Measurements from ENCODE around the gene C1QTNF3.

Gene C1QTNF3

DNA sequence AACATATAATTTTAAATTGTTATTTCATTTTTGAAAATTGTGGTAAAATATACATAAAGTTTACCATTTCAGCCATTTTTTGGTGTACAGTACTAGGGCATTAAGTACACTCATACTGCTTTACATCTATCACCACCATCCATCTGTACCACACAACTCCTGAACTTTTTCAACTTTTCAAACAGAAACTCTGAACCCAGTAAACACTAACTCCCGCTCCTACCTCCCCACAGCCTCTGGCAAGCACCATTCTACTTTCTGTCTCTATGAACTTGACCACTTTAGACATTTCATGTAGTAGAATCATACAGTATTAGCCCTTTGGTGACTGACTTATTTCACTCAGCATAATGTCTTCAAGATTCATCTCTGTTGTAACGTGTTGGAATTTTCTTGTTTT lies 50.1 kb downstream of the C1QTNF3 start:
- FAIRE-seq: no peak

- no peak for FAIRE-seq
These were observed 57.6 kb downstream of the C1QTNF3 start for GRCh38 chr5:33985447-33985846.

- no peak for FAIRE-seq
These were observed 58.3 kb downstream of the C1QTNF3 start, which contains the start of gene SLC45A2 for GRCh38 chr5:33984671-33985124. SLC45A2 (minus strand) TSS chr5:33984693; CDS start chr5:33984583, 110 bp downstream.

DNA sequence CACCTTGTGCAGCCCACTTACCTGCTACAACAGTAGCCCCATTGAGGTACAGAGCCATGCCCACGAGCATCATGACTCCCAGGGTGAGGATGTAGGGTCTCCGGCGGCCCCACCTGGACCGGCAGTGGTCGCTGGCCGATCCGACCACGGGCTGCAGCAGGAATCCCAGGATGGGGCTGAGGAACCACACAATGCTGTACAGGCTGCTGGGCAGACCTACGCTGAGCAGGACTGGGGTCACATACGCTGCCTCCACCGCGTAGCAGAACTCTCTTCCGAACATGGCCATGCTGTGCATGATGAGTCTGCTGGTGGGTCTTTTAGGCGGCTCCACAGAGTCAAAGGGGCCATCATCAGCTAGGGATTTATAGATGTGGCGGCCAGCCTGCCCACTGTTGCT lies 58.8 kb downstream of the C1QTNF3 start:
- FAIRE-seq: no peak

DNA sequence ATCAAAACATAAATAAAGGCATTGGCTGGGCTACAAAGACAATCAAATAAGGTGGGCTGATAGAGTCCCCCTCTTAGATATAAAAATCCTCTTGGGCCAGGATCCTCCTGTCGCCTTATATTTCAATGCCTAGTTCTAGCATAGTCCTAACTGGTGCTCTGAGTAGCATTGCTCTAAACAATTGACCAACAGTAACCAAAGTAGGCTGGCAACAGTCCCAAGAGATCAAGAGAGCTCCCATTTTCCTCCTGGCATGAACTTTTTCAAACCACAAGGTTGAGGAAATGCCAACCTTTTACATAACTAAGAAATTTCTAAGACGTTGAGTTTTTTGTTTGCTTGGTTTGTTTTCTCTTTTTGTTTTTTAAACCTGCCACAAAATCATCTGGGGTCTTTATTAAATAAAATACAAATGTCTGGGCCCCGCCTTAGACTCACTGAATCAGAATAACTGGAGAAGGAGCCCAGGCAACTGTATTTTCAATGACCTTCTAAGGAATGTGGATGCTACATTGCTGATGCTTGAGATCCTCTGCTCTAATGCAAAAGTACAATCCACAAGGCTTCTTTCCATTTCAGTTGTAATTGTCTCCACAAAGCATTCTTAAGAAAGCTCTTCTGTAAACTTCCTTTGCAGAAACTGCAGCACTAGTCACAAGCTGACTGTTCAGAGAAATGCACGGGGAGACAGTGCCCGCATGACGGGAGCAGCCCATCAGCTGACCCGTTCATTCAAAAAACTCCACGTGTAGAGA lies 61.4 kb downstream of the C1QTNF3 start:
- no peak for FAIRE-seq

DNA sequence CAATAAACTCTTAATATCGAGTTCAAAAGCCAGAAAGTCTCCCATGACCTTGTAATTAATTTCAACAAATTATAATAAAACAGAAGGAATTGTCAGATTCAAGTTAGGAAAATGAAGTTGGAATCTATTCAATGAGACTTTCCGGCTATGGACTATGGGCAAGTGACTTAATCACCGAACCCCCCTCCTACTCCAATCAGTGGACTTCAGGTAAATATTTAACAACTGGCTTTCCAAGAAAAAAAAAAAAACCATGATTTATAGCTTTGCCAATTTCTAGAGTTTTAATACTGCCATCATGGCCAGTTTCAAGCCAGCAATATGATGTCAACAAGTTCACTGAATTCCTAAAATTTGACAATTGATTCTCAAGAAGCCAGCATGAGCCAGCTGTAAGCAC lies 63.0 kb downstream of the C1QTNF3 start:
- FAIRE-seq: no peak

DNA sequence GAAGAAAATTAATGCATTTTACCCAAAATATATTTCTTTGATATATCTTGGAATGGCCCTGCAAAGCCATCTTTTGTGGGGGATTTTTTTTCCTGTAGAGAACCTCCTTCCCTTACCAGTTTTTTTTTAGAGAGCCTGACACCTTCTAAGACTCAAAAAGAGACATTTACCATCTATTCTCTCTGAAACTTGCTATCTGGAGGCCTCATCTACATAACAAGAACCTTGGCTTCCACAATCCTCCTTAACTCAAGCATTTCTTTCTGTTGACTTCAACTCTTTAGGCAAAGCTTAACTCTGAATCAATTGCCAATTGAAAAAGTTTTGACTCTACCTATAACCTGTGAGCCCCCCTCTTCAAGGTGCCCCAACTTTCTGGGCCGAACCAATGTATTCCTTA lies 64.7 kb downstream of the C1QTNF3 start:
- no peak for FAIRE-seq

DNA sequence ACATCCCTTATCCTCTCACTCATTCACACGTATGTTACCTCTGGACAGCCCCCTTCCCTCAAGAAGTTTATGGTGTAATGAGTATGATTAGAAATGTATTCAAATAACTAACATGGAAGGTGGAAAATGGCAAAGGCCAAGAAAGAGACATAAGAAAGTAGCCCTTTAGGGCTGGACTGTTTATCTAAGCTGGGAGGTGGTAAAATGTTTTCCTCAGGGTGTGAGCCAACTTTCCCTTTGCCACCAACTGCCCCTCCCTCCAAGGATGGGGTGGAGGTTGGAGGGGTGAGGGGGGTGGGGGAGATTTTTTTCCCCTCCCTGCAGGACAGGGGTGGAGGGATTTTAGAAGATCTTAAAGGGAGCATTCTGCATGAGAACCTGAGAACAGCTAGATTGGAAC lies 66.7 kb downstream of the C1QTNF3 start:
- no peak for FAIRE-seq

- no peak for FAIRE-seq
These were observed 67.2 kb downstream of the C1QTNF3 start for GRCh38 chr5:33975852-33976251.

GRCh38 chr5:33973271-33973670 lies 69.7 kb downstream of the C1QTNF3 start:
- FAIRE-seq: no peak

DNA sequence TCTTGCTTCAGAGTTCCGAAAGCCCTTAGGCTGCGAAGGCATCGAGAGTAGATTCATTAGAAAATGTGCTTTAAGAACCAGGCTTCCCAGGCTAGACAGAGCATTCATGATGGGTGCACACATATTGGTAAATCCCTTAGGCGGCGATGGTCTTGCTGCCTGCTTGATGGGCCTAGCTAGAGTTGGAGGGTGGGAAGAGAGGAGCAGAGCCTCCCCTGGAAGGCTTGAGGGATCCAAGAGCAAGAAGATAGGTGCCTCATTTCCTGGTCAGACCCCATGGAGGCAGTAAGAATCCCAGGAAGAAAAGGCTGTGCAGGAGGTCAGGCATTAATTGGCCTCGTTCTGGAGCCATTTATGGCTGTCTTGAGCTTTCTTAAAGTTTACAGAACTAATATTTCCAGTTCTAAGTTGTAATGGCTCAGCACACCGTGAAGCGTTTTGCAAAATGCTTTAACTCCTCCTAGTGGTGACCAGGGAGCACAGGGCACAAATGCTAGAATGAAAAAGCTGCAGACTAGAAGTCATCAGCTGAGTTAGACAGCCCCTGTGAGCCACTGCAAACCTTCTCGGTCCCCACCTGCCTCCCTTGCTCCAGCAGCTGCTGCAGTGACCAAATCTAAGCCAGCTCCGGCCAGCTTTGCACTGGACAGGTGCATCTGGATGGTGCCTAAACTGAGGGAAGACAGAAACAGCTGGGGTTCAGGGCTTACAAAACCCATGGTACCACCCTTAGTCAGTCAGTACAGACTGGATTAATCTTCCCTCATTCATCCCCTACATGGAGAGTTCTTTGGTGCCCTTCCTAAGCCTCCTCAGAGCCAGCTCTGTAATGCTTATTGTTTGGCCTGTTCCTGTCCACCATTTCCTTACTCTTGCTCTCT lies 73.2 kb downstream of the C1QTNF3 start:
- FAIRE-seq: no peak

DNA sequence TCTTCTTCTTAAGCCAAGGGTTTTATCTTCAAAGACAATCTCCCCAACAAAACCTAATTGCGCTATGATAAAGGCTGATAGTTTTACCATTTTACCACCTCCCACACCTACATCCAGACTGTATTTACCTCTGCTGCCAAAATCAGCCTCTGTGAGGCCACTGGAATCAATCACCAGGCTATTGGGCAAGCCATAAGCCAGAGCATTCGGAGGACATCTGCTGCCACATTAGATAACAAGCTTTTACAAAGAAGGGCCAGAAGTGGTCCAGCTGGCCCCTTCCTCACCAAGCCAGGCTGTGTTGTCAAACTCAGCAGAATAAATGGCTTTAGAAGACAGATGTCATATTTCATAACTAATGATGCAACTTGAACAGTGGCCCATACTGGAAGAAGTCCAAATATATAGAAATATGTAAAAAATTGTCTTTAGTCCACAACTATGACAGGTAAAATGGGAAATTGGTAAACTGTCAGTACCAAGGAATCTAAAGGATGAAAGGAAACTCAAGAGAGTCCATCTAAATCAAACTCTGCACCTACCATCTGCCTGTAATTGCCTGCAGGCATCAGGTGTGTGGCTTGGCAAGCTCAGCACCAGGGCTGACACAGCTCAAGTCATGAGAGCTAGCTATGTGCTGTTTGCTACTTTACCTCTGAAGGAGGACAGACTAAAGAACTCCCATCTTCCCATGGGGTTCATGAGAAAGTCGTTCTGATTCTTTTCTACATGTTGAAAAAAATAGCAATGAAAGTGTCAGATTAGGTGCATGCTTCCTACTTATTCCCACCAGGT lies 74.6 kb downstream of the C1QTNF3 start:
- no peak for FAIRE-seq
